ENCODE results near the gene HPS6. TPM values are rescaled to one million over a fixed set of nuclear protein-coding genes. Genes with fewer than 3 reads are reported as not detected.
A peak's percentile ranks its signal among the peaks of the same experiment; 100 is the strongest.

Gene HPS6
- total RNA-seq, 1 donor from 2014 or later, result 29.7 TPM

DNA sequence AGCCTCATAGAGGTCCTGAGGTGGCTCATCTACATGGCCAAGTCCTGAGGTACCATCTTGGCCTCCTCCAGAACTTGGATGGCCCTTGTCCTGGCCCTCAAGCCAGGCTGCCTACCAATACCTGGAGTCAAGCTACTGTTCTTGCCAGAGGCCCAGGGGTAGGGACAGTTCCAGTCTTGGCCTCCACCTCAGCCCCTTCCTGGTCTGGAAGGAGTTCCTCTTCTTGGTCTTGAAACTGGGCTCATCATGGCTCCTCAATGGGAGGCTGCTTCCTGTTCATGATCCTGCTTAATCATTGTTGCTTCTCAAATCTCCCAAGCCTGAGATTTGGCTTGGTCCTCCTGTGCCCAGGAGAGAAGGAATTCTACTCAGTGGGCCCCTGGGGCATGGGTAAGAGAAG is 3.9 kb downstream of the HPS6 start:
- no peaks in the 10 kb centered on the region for H3K9me3 ChIP-seq
- no peak overlapping the region for H3K27ac ChIP-seq
- no peaks in the 10 kb centered on the region for H3K36me3 ChIP-seq
- intact Hi-C loops (cut with DNase I), result no loop called here
- no peak overlapping the region for H3K4me3 ChIP-seq
- TF ChIP-seq, protein P1, sequence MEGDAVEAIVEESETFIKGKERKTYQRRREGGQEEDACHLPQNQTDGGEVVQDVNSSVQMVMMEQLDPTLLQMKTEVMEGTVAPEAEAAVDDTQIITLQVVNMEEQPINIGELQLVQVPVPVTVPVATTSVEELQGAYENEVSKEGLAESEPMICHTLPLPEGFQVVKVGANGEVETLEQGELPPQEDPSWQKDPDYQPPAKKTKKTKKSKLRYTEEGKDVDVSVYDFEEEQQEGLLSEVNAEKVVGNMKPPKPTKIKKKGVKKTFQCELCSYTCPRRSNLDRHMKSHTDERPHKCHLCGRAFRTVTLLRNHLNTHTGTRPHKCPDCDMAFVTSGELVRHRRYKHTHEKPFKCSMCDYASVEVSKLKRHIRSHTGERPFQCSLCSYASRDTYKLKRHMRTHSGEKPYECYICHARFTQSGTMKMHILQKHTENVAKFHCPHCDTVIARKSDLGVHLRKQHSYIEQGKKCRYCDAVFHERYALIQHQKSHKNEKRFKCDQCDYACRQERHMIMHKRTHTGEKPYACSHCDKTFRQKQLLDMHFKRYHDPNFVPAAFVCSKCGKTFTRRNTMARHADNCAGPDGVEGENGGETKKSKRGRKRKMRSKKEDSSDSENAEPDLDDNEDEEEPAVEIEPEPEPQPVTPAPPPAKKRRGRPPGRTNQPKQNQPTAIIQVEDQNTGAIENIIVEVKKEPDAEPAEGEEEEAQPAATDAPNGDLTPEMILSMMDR (IDR thresholded peaks at IDR 0.05), result no peak
- no peak for TF ChIP-seq POLR2A (IDR thresholded peaks at IDR 0.05)
- TF ChIP-seq POLR2AphosphoS5 (IDR thresholded peaks at IDR 0.05; ENCODE audit: insufficient read depth in 1 of 2, low read depth in 1 of 2), result no peak
- no peaks in the 10 kb centered on the region for H3K27me3 ChIP-seq
- no peak for DNase-seq (ENCODE audit: extremely low spot score in 2 of 2)
- H3K4me1 ChIP-seq, result peaks cover 37% of the 10 kb centered on the region

DNA sequence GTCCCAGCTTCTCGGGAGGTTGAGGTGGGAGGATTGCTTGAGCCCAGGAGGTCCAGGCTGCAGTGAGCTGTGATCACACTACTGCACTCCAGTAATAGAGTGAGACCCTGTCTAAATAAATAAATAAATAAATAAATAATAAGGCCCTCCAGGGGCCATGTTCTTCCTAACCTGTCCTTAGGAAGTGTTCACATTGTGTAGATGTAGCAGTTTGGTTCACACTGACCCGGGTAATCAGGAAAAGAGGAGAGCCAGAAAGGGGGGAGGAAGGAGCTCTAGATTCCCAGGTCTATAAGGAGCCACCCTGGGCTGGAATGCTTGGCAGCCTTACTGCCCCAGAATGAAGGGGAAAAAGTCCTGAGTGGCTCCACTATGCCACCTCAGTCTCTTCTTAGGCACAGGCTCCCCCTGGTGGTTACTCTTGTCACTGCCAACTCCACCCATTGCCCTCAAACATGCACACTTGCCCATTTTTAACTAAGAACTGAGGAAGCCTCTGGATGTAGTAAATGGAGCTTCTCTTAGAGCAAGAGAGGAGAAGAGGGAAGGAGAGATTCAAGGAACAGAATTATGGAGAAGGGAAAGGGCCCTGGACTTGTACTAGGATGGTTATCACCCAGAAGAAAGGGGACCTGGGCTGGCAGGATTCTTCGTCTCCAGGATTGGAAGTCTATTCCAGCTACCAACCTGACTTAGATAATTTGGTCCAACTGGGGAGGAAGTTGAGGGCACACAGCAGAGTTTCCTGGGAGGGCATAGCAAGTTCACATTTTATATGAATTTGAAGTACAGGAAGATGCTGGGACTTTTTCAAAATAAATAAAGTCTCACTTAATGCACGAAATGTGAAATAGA is 7.8 kb downstream of the HPS6 start:
- Histone ChIP-seq H3K9me3 (no peaks in the 10 kb centered on the region), H3K36me3 (no peaks in the 10 kb centered on the region), H3K4me3 (no peak overlapping the region), H3K27me3 (no peaks in the 10 kb centered on the region), H3K4me1 (peaks cover 16% of the 10 kb centered on the region), H3K27ac (no peak overlapping the region)
- intact Hi-C loops (cut with DNase I), result no loop called here
- DNase-seq (ENCODE audit: extremely low spot score in 2 of 2), result no peak
- TF ChIP-seq POLR2A (IDR thresholded peaks at IDR 0.05), result no peak
- TF ChIP-seq, protein P1 (IDR thresholded peaks at IDR 0.05), result peak; percentile 74 to 91 (median 87)
- peak in 1 of 2 donors; percentile 16 for TF ChIP-seq POLR2AphosphoS5 (IDR thresholded peaks at IDR 0.05; ENCODE audit: insufficient read depth in 1 of 2, low read depth in 1 of 2)

DNA sequence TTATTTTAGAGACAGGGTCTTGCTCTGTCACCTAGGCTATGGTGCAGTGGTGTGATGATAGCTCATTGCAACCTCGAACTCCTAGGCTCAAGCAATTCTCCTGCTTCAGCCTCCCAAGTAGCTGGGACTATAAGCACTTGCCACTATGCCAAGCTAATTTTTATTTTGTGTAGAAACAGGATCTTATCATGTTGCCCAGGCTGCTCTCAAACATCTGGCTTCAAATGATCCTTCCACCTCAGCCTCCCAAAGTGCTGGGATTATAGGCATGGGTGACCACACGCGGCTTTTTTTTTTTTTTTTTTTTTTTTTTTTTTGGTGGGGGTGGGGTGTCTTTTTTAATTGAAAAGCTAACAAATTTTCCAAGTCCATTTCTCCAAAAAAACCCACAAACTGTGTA is 18.4 kb downstream of the HPS6 start:
- TF ChIP-seq, protein P1 (IDR thresholded peaks at IDR 0.05), result no peak
- no peak for TF ChIP-seq POLR2A (IDR thresholded peaks at IDR 0.05)
- TF ChIP-seq POLR2AphosphoS5 (IDR thresholded peaks at IDR 0.05; ENCODE audit: insufficient read depth in 1 of 2, low read depth in 1 of 2), result no peak
- no peak overlapping the region for H3K4me3 ChIP-seq

DNA sequence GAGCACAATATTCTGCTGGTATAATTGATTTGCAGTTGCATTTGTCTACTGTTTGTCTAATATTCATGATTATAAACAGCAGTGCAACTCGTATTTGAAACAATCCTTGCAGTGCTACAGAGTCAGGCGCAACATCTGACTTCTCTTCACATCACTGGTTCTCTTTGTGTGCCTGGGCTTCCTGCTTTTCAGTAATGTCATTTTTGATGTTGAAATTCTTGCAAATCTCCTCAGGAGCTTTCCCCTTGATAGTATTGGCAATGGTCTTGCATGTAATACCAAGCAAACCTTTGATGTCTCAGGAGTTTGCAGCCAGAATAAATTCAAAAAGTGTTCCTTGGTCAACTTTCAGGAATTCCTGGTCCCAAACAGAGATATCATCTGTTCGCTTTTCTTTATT is 20.2 kb downstream of the HPS6 start:
- Histone ChIP-seq H3K36me3 (no peaks in the 10 kb centered on the region), H3K27me3 (no peaks in the 10 kb centered on the region), H3K27ac (no peak overlapping the region), H3K9me3 (no peaks in the 10 kb centered on the region), H3K4me3 (no peak overlapping the region), H3K4me1 (no peaks in the 10 kb centered on the region)
- DNase-seq (ENCODE audit: extremely low spot score in 2 of 2), result no peak
- intact Hi-C loops (cut with DNase I), result no loop called here
- TF ChIP-seq, protein P1 (IDR thresholded peaks at IDR 0.05), result no peak
- no peak for TF ChIP-seq POLR2AphosphoS5 (IDR thresholded peaks at IDR 0.05; ENCODE audit: insufficient read depth in 1 of 2, low read depth in 1 of 2)
- no peak for TF ChIP-seq POLR2A (IDR thresholded peaks at IDR 0.05)

More for the DNA sequence above, 18.4 kb downstream of the HPS6 start:
- H3K36me3 ChIP-seq, result no peaks in the 10 kb centered on the region
- no peak overlapping the region for H3K27ac ChIP-seq
- DNase-seq (ENCODE audit: extremely low spot score in 2 of 2), result no peak
- H3K4me1 ChIP-seq, result no peaks in the 10 kb centered on the region
- H3K9me3 ChIP-seq, result no peaks in the 10 kb centered on the region
- intact Hi-C loops (cut with DNase I), result no loop called here
- H3K27me3 ChIP-seq, result no peaks in the 10 kb centered on the region

DNA sequence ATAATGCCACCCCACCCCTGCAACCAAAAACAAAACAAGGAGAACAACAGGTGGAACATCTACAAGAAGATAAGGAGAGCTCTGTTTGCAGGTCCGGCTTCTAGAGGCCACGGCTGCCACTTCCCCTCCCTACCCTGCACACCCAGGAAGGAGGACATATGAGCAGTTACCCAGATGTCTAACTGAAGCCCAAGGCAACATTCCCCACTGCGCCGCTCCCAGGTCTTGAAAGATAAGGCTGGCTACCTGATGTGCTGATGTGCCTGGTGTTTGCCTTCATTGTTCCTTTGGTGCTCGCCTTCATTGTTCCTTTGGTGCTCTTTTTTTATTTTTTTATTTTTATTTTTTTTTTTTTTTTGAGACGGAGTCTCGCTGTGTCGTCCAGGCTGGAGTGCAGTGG is 21.0 kb downstream of the HPS6 start:
- intact Hi-C loops (cut with DNase I), result no loop called here
- TF ChIP-seq POLR2A (IDR thresholded peaks at IDR 0.05) (no peak), POLR2AphosphoS5 (IDR thresholded peaks at IDR 0.05; ENCODE audit: insufficient read depth in 1 of 2, low read depth in 1 of 2) (no peak)
- TF ChIP-seq, protein P1 (IDR thresholded peaks at IDR 0.05), result no peak
- Histone ChIP-seq H3K36me3 (no peaks in the 10 kb centered on the region), H3K4me3 (no peak overlapping the region), H3K4me1 (no peaks in the 10 kb centered on the region), H3K27me3 (no peaks in the 10 kb centered on the region), H3K9me3 (no peaks in the 10 kb centered on the region), H3K27ac (no peak overlapping the region)
- DNase-seq (ENCODE audit: extremely low spot score in 2 of 2), result no peak
